Brain pericyte (primary cell): ENCODE data around the gene TPD52L1.
A peak's percentile ranks its signal among the peaks of the same experiment; 100 is the strongest.
"Not testable (repeated sequence)": the region's sequence is repeated elsewhere in the genome, so short reads cannot be mapped to it uniquely, and the experiment has no call there.

Source experiments
- DNase-seq: peaks from one replicate; pipeline ENCODE4 v3.0.0-alpha.2; 2012; ENCODE audit warnings: low read depth, low spot score

Gene TPD52L1, protein sequence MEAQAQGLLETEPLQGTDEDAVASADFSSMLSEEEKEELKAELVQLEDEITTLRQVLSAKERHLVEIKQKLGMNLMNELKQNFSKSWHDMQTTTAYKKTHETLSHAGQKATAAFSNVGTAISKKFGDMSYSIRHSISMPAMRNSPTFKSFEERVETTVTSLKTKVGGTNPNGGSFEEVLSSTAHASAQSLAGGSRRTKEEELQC

DNA sequence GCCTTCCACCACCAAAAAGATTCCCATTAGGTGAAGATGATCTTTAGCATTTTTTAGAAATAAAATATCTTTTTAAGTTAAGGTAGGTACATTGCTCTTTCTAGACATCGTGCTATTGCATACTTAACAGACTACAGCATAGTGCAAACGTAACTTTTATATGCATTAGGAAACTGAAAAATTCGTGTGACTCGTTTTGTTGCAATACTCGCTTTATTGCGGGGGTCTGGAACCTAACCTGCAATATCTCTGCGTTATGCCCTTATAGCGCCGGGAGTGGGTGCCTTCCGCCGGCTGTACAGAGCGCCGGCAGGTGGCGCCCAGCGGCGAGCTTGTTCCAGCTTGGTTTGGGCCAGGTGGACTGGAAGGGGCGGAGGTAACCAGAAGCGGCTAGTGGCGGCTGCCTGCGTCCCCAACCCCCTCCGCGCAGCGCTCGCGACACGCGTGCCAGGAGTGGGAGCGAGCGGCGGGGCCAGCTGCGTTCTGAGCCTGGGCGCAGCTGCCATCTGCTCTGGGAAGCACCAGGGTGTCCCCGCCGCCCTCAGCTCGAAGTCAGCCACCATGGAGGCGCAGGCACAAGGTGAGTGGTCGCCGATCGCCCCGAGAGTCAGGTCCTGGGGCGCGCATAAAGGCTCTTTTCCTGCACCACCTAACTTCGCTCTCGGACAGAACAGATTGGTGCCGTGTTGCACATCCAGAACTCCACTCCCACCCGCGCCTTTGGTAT lies at the start of gene TPD52L1:
TPD52L1 (plus strand) TSS at position 383 of the 727 bp plus-strand sequence; CDS start at position 562, 179 bp downstream.
- DNase-seq: no peak

DNA sequence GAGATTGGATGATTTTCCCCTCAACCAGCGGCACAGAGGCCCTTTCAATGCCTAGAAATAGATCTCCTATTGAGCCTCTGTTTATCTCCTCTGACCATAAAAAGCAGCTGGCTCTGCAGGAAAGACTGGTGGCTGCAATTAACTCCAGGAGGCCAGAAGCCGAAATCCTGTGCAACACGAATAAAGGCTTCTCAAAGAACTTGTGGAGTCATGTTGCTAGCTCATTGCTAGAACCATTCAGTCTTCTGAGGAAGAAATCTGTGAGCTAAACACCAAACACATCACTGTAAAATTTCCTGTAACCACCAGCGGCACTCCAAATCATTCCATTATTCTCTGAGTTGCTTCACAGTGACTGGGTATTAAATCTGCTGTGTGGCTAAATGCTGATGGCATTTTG lies 49.1 kb upstream of the TPD52L1 start:
- DNase-seq: peak; percentile 31

DNA sequence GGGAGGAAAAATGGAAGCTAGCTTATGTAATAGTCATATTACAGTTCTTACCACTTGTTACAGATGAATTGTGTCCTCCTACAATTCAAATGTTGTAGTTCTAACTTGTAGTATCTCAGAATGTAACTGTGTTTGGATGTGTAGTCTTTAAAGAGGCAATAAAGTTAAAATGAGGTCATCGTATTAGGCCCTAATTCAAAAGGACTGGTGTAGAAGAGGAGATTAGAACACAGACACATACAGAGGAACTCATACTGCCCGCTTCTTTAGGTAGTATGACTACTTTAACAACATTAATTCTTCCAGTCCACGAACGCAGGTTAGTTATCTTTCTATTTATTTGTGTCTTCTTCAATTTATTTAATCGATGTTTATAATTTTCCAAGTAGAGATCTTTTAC lies 46.5 kb upstream of the TPD52L1 start:
- no peak for DNase-seq

DNA sequence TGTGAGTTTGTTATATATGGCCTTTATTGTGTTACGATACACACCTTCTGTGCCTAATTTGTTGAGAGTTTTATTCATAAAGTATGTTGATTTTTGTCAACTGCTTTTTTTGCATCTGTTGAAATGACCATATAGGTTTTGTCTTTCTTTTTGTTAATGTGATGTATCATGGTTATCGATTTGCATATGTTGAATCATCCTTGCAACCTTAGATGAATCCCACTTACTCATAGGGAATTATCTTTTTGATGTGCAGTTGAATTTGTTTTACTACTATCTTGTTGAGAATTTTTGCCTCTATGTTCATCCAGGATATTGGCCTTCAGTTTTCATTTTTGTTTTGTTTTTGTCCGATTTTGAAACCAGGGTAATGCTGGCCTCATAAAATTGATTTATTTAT lies 45.7 kb upstream of the TPD52L1 start:
- DNase-seq: no peak

DNA sequence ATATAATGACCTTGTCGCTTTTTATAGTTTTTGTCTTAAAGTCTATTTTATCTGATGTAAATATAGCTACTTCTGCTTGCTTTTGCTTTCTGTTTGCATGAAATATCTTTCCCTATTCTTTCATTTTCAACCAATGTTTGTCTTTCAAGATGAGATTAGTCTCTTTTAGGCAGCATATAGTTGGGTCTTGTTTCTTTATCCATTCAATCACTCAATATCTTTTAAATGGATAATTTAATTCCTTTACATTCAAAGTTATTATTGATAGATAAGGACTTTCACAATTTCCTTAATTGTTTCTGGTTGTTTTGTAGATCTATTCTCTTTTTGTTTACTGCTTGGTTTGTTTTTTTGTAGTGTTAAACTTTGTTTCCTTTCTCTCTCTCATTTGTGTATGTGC lies 43.5 kb upstream of the TPD52L1 start:
- no peak for DNase-seq

DNA sequence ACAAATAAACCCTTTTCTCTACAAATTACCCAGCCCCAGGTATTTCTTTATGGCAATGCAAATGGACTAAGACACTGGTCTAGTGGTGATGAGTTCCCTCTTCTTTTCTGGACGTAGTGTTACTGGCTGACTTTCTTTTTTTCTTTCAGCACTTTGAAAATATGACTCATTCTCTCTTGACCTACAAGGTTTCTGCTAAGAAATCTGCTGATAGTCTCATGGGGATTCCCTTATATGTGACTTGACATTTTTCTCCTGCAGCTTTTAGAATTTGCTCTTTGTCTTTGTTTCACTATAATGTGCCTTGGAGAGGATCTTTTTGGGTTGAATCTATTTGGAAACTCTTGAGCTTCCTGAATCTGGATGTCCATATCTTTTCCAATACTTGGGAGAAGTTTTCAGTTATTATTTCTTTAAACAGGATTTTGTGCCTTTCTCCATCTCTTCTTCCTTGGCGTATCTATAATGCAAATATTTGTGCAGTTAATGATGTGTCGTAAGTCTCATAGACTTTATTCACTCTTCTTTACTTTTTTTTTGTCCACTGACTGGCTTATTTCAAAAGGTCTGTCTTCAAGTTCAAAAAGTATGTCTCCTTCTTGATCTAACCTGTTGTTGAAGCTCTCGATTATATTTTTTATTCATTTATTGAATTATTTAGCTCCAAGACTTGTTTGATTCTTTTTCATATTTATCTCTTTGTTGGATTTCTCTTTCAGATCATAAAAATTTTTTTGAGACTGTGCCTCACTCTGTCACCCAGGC lies 42.2 kb upstream of the TPD52L1 start:
- DNase-seq: no peak

DNA sequence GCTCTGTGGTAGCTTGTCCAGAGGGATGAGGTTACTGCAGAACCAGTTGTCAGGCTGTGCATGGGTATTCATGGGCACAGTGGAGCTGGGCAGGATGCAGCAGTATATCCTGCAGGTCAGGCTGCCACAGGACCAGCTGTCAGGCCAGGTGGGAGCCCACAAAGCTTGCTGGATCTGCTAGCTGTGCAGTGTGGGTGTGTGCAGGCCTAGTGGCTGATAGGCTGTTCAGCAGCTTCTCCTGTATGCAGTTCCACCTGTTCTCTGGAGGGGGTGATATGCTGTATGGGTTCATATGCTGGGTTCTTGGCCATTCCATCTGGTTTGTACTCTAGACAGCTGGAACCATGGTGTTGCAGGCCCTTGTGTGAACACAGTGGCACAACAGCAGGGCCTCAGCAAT lies 40.6 kb upstream of the TPD52L1 start:
- no peak for DNase-seq

DNA sequence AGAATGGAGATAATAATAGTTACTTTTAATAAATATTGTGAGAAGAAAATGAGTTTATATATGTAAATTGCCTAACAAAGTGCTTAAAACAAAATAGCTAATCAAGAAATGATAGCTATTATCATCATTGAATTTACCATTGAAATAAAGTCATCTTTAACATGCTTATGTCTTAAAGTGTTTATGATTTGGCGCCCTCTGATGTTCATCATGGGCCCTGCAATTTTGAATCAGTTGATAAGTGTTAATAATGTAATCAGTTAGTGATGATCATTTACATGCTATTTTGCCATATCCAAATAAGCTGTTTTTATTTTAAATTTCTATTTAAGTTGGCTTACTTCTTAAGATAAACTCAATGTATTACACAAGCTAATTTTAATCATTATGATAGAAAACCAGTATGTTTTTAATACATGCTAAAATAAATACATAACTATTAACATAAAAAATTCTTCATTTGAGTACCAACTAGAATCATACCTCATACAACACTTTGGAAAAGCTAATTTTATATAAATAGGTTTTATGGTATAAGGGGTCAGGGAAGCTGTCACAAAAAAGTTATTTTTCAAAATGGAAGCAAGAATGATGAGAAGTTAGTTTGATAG lies 39.2 kb upstream of the TPD52L1 start:
- no peak for DNase-seq

DNA sequence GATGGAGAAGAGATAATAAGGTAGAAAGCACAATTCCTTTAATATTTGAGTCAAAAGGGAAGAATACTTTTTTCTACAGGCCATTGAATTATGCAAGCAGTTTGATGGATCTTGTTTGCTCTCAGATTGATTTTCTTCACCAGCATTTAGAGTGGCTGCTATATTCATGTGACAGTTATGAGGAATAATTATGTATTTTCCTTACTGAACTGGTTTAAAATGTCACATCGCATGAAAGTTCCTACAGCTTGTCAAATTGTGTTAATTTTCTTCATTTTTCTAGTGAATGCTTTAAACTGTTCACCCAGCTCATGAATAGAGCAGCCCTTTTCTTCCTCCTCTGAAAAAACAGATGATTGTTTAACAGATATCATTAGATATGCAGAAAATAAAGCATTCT lies 37.4 kb upstream of the TPD52L1 start:
- no peak for DNase-seq

DNA sequence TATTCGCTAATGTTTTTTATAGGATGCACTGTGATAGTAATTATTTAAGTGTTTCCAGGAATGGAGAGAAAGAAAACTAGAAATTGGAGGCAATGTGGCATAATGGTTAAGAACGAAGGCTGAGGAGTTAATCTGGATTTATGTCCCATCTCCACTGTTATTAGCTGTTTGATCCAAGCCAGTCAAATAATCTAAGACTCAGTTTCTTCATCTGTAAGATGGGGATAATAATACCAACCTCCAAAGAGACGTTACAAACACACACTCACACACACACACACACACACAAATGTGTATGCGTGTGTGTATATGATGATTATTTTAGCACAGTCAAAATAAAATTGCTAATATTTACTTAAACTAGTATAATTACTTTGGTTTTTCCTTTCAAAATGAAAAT lies 36.9 kb upstream of the TPD52L1 start:
- no peak for DNase-seq

DNA sequence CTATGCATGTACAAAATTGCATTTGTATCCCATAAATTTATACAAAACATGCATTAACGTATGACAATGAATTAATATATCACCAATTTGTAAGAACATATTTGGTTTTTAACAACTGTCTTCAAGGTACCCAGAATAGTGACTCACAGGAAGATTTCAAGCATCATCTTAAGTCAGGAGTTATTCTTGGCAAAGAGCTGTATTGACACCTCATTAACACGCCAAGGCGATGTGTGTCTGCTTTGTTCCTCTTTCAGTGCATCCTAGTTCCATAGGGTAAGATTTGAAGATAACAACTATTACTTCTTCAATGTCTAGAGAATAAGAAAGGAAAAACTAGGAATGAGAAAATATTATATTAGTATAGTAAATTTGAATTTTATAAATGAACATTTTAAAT lies 35.8 kb upstream of the TPD52L1 start:
- DNase-seq: no peak

DNA sequence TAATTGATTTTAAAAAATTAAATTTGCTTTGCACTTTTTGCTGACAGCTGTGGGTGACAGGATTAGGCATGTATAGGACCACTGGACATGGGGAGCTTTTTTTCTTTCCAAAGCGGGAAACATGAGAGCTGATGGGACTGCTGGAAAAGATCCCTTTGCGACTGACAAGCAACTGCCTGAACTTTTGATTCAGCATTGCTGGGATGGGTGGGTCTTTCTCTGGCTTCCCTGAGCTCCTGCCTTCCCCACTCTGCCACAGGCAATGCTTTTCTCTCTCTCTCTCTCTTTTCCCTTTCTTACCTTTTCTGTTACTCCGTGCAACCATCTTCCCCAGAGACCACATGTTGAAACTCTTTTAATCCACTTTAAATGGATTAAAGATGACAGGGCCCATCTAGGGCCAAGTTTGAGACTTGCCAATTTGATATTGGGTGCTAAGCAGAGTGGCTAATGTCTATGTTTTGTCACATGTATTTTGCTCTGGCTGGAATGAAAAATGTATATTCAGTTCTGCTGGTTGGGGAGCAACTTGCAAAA lies 33.5 kb upstream of the TPD52L1 start:
- no peak for DNase-seq

DNA sequence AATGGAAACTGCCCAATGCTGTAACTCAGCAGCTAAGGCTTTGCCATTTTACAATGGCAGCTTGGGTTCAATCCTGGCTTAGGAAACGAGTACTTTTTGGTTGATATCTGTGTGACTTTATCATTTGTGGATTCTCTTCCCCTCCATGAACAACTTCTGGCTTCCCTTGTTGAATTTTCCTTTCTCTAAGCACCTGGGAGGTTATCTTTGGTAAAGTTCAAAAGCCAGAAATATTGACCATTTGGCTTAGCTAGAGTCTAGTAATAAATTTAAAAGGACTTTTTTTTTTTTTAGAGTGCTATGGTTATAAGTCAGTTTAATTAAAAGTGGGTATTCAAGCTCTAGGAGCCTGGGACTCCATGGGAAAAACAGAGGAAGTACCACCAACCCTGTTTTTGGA lies 31.7 kb upstream of the TPD52L1 start:
- no peak for DNase-seq

DNA sequence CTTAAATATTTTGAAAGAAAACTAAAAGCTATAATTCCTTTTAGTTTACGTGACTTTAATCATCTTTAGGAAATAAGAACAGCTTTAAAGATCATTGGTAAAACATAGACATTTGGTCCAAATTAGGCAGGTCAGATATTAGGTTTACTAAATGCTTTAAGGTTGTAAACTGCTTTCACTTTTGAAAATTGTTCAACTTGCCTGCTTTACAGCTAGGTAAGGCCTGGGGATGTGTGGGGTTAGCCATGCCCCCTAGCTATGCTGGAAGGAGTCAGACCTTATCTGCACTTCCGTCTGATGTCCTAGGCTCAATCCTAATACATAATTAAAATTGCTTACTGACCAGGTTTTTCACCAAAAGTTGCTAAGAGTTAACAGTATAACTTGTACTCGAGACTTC lies 30.5 kb upstream of the TPD52L1 start:
- no peak for DNase-seq

DNA sequence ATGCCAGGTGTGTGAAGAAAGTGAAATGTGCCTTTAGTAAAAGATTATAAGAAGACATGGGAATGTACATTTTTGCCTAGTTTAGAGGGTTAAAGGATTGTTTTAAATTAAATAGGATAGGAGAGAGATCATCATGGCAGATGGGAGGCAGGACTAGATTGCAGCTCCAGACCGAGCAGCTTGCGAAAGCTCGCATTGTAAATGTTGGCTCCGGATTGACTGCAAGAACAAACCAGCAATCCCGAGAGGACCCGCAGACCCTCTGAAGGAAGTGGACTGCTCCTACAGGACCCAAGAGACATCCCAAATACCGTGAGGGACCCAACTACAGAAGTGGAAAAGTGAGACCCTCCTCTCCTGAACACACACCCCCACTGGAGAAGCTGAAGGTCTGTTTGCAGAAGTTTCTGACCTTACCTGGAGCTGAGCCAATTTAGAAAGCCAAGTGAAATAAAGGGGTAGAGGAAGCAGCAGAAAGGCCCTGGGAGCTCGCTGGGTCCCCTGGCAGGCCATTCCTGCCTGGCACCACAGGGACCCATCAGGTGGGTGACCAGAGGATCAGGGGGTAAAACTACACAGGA lies 30.0 kb upstream of the TPD52L1 start:
- DNase-seq: no peak

DNA sequence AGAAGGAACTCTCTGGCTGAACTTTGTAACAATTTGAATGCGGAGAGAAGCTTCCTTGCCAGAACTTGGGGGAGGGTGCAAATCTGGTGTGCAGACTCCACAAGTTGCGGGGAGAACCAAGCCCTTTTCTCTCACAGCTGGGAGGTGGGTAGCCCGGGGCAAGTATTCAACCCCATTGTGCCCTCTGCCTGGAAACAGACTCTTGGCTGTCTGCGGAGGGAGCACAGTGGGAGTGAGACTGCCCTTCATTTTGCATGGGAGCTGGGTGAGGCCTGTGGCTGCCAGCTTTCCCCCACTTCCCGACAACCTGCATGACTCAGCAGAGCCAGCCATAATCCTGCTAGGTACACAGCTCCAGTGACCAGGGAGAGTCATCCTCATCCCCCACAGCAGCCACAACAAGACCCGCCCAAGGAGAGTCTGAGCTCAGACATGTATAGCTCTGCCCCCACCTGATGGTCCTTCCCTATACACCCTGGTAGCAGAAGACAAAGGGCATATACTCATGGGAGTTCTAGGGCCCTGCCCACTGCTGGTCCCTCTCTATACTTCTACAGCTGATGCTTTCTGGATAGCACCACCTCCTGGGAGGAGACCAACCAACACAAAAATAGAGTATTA lies 29.4 kb upstream of the TPD52L1 start:
- DNase-seq: no peak

DNA sequence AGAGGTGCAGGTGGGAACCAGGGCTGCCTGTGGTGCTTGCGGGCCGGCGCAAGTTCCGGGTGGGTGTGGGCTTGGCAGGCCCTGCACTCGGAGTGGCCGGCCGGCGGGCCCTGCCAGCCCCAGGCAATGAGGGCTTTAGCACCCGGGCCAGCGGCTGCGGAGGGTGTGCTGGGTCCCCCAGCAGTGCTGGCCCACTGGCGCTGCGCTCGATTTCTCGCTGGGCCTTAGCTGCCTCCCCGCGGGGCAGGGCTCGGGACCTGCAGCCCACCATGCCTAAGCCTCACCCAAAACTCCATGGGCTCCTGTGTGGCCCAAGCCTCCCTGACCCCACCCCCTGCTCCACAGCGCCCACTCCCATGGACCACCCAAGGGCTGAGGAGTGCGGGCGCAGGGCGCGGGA lies 27.7 kb upstream of the TPD52L1 start:
- DNase-seq: not testable (repeated sequence)

DNA sequence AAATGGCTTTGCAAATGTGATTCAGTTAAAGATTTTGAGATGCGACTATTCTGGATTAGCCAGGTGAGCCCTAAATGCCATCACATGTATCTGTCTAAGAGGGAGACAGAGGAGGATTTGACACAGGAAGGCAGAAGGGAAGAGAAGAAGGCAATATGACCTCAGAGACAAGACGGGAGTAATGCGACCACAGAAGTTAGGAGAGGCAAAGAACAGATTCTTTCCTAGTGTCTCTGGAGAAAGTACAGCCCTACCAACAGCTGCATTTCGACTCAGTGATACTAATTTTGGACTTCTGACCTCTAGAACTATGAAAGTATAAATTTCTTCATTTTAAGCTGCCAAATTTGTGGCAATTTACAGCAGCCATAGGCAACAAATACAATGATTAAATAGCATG lies 24.2 kb upstream of the TPD52L1 start:
- no peak for DNase-seq

DNA sequence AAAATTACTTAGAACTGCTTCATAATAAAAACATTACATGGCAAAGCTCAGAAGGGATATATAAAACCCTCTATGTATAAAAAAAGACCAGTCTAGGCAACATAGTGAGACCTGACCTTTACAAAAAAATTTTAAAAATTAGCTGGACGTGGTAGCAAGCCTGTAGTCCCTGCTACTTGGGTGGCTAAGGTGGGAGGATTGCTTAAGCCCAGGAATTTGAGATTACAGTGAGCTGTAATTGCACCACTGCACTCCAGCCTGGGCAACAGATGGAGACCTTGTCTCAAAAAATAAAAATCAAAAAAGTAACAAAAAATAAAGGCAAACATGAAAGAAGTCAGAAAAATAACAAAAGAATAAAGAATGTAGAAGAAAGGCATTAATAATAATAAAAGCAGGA lies 21.5 kb upstream of the TPD52L1 start:
- no peak for DNase-seq

DNA sequence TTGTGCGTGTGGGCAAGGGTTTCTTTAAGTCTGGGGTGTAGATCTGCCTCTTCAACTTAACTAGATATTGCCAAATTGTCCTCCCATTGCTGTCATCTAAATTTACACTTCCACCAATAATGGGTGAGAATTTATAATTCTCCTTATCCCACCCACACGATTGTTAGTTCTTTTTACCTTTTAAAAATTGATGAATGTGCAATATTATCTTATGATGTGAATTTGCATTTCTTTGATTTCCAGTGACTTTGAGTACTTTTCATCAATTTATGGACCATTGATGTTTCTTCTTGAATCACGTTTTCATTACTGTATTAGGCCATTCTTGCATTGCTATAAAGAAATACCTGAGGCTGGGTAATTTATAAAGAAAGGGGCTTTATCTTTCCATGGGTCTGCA lies 17.2 kb upstream of the TPD52L1 start:
- DNase-seq: no peak

DNA sequence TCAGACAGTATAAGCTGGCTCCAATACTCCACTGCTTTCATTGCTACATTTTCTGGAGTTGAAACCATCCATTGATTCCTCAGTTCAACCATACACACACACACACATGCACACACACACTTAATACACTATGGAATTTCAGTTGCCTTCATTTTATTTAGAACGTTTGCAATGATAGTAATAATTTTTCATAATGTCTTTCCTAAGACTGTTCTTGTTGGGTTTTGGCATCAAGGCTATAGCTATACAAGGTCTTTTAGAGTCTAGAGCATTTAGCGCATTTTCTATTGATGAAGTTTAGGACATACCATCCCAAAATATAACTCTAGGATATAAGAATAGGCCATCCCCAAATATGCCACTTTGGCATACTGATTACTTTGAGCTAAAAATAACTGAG lies 15.5 kb upstream of the TPD52L1 start:
- no peak for DNase-seq
